ENCODE data around the gene LSMEM2.

LSMEM2 gene

GRCh38 chr3:50289130-50289529, 10.2 kb downstream of the LSMEM2 start:
- H3K79me2 ChIP-seq (ENCODE audit: insufficient read depth, low read length) = peaks cover 22% of the 10 kb centered on the region
- H3K4me2 ChIP-seq (ENCODE audit: low read depth, low read length, poor library complexity, severe bottlenecking) = no peak overlapping the region
- no peaks in the 10 kb centered on the region for H3K9me2 ChIP-seq (replicated peaks; ENCODE audit: insufficient read depth, low read length)
- H4K20me1 ChIP-seq (ENCODE audit: low read depth, low read length) = no peaks in the 10 kb centered on the region
- H3K9me3 ChIP-seq (ENCODE audit: insufficient read depth, low read length) = no peaks in the 10 kb centered on the region
- H3K4me3 ChIP-seq (ENCODE audit: insufficient read depth, low read length, poor library complexity, severe bottlenecking) = no peak overlapping the region
- no peaks in the 10 kb centered on the region for H3F3A ChIP-seq (ENCODE audit: insufficient read depth)
- no peak overlapping the region for H3K9ac ChIP-seq (ENCODE audit: low read length)
- TF ChIP-seq, protein P1, sequence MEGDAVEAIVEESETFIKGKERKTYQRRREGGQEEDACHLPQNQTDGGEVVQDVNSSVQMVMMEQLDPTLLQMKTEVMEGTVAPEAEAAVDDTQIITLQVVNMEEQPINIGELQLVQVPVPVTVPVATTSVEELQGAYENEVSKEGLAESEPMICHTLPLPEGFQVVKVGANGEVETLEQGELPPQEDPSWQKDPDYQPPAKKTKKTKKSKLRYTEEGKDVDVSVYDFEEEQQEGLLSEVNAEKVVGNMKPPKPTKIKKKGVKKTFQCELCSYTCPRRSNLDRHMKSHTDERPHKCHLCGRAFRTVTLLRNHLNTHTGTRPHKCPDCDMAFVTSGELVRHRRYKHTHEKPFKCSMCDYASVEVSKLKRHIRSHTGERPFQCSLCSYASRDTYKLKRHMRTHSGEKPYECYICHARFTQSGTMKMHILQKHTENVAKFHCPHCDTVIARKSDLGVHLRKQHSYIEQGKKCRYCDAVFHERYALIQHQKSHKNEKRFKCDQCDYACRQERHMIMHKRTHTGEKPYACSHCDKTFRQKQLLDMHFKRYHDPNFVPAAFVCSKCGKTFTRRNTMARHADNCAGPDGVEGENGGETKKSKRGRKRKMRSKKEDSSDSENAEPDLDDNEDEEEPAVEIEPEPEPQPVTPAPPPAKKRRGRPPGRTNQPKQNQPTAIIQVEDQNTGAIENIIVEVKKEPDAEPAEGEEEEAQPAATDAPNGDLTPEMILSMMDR (IDR thresholded peaks at IDR 0.05; ENCODE audit: insufficient read depth, low read length, poor library complexity, severe bottlenecking) = no peak
- TF ChIP-seq EZH2phosphoT487 (conservative IDR thresholded peaks at IDR 0.05; ENCODE audit: low read length) = no peak
- no peaks in the 10 kb centered on the region for H3K27me3 ChIP-seq (ENCODE audit: low read length)
- no peaks in the 10 kb centered on the region; the same call in 1 of the 2 replicates for H3K36me3 ChIP-seq (ENCODE audit: low read length)
- H2AFZ ChIP-seq (ENCODE audit: low read depth, low read length, severe bottlenecking) = no peak overlapping the region
- no peak overlapping the region for H3K27ac ChIP-seq (ENCODE audit: low read depth, low read length)

- no peak overlapping the region for H2AFZ ChIP-seq (ENCODE audit: low read depth, low read length, severe bottlenecking)
- H3K27me3 ChIP-seq (ENCODE audit: low read length) = no peaks in the 10 kb centered on the region
- H3K4me3 ChIP-seq (ENCODE audit: insufficient read depth, low read length, poor library complexity, severe bottlenecking) = no peak overlapping the region
- no peaks in the 10 kb centered on the region; the same call in 1 of the 2 replicates for H3K36me3 ChIP-seq (ENCODE audit: low read length)
- no peak overlapping the region for H3K4me2 ChIP-seq (ENCODE audit: low read depth, low read length, poor library complexity, severe bottlenecking)
- no peak overlapping the region for H3K27ac ChIP-seq (ENCODE audit: low read depth, low read length)
- peaks cover 22% of the 10 kb centered on the region for H3K79me2 ChIP-seq (ENCODE audit: insufficient read depth, low read length)
- H4K20me1 ChIP-seq (ENCODE audit: low read depth, low read length) = no peaks in the 10 kb centered on the region
- H3K9me3 ChIP-seq (ENCODE audit: insufficient read depth, low read length) = no peaks in the 10 kb centered on the region
- H3K9ac ChIP-seq (ENCODE audit: low read length) = no peak overlapping the region
- no peaks in the 10 kb centered on the region for H3K9me2 ChIP-seq (replicated peaks; ENCODE audit: insufficient read depth, low read length)
- no peaks in the 10 kb centered on the region for H3F3A ChIP-seq (ENCODE audit: insufficient read depth)
- no peak for TF ChIP-seq EZH2phosphoT487 (conservative IDR thresholded peaks at IDR 0.05; ENCODE audit: low read length)
- TF ChIP-seq, protein P1 (IDR thresholded peaks at IDR 0.05; ENCODE audit: insufficient read depth, low read length, poor library complexity, severe bottlenecking) = no peak
Measured at GRCh38 chr3:50290161-50290641, 11.3 kb downstream of the LSMEM2 start.

DNA sequence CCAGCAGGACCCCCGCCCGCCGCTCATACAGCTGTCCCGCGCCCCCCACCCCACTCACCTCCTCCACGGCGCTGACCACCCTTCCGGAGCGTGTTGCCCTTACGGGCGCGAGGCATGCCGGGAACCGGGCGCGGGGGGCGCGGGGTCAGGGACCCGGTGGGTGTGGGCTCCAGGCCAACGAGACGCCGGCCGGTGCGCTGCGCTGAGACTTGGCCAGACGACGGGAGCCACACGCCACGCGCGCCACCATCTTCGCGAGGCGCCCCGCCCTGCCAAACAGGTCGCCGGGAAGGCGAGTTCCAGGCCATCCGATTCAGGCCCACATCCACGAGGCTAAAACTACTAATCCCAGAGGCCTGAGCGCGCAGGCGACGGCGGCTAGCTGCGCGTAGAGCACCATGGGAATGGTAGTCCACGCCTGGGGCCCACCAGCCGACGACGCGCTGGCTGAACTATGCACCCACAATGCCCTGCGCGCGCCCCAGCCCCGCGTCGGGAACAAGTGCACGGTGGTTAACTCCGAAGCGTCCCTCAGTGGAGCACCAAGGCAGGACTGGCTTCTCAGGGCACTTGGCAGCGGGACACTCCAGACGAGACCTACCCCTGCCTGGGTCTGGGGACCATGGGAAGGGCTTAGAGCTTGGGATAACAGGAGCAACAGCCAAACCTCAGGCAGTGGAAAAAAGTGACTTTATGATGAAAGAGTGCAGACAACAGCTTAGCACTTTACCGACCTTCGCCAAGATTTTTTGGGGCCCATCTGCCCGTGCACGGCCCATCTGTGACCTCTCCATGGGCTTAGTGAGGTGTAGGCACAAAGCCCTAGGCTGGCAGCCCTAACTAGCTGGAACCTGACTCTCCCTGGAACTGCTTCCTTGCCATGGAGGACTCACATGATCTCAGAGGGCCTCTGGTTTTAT, 13.5 kb downstream of the LSMEM2 start, which contains the start of gene IFRD2:
IFRD2 (minus strand) TSS at position 271 of the 920 bp plus-strand sequence; CDS start at position 116, 155 bp downstream.
- Histone ChIP-seq H3F3A (ENCODE audit: insufficient read depth) (no peaks in the 10 kb centered on the region), H3K9ac (ENCODE audit: low read length) (peak within 1 kb of the TSS; percentile 96), H3K27me3 (ENCODE audit: low read length) (no peaks in the 10 kb centered on the region), H3K9me2 (replicated peaks; ENCODE audit: insufficient read depth, low read length) (no peaks in the 10 kb centered on the region), H2AFZ (ENCODE audit: low read depth, low read length, severe bottlenecking) (no peak within 1 kb of the TSS), H3K4me2 (ENCODE audit: low read depth, low read length, poor library complexity, severe bottlenecking) (peak within 1 kb of the TSS; percentile 85), H4K20me1 (ENCODE audit: low read depth, low read length) (no peaks in the 10 kb centered on the region), H3K4me3 (ENCODE audit: insufficient read depth, low read length, poor library complexity, severe bottlenecking) (peak within 1 kb of the TSS; percentile 95), H3K9me3 (ENCODE audit: insufficient read depth, low read length) (no peaks in the 10 kb centered on the region), H3K36me3 (ENCODE audit: low read length) (no peaks in the 10 kb centered on the region), H3K79me2 (ENCODE audit: insufficient read depth, low read length) (peaks cover 22% of the 10 kb centered on the region), H3K27ac (ENCODE audit: low read depth, low read length) (peak within 1 kb of the TSS; percentile 46)
- TF ChIP-seq EZH2phosphoT487 (conservative IDR thresholded peaks at IDR 0.05; ENCODE audit: low read length) = no peak
- TF ChIP-seq, protein P1 (IDR thresholded peaks at IDR 0.05; ENCODE audit: insufficient read depth, low read length, poor library complexity, severe bottlenecking) = no peak
